Measurements from ENCODE around the gene RARA.
"Not testable (repeated sequence)": the region's sequence is repeated elsewhere in the genome, so short reads cannot be mapped to it uniquely, and the experiment has no call there.

RARA gene

DNA sequence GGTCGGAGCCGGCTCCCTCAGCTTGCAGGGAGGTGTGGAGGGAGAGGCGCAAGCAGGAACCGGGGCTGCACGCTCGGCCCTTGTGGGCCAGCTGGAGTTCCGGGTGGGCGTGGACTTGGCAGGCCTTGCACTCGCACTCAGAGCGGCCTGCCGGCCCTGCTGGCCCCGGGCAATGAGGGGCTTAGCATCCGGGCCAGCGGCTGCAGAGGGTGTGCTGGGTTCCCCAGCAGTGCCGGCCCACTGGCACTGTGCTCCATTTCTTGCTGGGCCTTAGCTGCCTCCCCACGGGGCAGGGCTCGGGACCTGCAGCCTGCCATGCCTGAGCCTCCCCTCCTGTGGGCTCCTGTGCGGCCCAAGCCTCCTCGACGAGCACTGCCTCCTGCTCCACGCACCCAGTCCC, 66.8 kb downstream of the RARA start:
- DNase-seq (ENCODE audit: low spot score), result not testable (repeated sequence)

DNA sequence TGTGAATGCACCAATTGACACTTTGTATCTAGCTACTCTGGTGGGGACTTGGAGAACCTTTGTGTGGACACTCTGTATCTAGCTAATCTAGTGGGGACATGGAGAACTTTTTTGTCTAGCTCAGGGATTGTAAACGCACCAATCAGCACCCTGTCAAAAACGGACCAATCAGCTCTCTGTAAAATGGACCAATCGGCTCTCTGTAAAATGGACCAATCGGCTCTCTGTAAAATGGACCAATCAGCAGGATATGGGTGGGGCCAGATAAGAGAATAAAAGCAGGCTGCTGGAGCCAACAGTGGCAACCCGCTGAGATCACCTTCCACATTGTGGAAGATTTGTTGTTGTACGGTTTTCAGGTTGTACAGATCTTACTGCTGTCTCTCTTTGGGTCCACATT, 67.6 kb downstream of the RARA start:
- not testable (repeated sequence) for DNase-seq (ENCODE audit: low spot score)

DNA sequence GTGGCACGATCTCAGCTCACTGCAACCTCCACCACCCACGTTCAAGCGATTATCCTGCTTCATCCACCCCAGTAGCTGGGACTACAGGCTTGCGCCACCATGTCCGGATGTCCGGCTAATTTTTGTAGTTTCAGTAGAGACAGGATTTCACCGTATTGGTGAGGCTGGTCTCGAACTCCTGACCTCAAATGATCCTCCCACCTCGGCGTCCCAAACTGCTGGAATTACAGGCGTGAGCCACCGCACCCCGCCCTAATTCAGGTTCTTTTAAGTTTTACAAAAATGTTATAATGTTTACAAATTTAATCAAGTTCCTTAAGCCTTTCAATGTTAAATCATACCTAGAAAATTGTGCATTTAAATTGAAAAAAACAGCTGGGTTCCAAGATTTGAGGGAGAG, 68.9 kb downstream of the RARA start:
- DNase-seq (ENCODE audit: low spot score), result no peak

DNA sequence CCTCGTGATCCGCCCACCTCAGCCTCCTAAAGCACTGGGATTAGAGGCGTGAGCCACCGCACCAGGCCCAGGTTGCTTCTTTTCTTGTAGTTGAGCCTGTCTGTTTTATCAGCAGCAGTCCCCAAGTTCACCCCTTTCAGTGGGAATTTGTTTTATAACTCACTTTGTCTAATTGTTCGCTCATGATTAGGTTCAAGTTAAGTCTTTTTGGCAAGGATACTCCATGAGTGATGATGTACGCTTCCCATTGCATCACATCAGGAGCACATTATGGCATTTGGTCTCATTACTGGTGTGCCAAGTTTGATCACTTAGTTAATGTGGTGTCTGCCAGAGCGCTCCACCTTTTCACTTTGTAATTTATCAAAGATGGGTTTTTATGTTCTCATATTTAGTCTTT, 70.0 kb downstream of the RARA start:
- DNase-seq (ENCODE audit: low spot score), result no peak

DNA sequence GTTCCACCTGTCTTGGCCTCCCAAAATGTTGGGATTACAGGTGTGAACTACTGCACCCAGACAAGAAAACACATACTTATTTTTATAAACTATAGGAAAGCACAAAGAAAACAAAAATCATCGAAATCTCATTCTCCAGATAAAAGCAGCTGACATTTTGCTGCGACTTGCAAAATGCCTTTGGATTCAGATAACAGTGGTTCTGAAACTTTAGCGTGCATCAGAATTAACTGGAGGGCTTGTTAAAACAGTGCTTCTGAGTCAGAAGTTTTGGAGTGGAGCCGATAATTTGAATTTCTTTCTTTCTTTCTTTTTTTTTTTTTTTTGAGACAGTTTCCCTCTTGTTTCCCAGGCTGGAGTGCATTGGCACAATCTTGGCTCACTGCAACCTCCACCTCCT, 73.3 kb downstream of the RARA start:
- no peak for DNase-seq (ENCODE audit: low spot score)

DNA sequence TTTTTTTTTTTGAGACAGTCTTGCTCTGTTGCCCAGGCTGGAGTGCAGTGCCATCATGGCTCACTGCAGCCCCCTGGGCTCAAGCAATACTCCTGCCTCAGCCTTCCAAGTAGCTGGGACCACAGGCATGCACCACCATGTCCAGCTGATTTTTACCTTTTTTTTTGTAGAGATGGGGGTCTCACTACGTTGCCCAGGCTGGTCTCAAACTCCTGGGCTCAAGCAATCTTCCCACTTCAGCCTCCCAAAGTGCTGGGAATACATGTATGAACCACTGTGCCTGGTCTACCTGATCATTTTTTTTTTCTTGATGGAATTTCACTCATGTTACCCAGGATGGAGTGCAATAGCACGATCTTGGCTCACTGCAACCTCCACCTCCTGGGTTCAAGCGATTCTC, 77.6 kb downstream of the RARA start:
- DNase-seq (ENCODE audit: low spot score), result not testable (repeated sequence)

DNA sequence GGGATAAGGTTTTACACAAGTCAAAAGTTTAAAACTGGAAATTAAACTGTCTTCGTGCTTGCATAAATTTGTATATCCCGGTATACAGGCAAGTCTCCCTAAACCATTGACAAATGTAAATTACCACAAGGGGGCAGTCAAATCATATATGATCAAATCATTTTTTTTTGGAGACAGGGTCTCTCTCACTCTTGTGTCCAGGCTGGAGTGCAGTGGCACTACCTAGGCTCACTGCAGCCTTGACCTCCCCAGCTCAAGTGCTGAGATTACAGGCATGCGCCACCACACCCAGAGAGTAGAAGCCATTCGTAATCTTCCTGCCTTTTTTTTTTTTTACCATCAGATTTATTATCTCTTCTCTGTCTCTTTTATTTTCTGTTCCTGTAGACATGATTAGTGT, 90.2 kb downstream of the RARA start:
- peak; percentile 43 for DNase-seq (ENCODE audit: low spot score)

DNA sequence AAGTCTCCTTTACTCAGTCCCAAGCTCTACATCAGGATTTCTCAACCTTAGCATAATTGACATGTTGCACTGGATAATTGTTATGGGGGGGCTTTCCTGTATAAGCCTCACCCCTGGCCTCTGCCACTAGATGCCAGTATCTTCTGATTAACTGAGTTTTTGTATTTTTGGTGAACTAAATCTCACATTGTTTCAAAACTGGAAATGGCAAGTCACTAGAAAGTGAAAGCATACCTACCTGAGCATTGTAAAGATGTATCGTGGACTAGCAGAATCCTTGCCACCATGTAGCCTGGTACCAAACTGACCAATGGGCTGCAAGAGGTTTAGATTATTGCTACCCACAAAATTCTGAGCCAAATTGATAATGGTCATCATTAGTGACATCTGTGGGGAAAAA, 93.7 kb downstream of the RARA start:
- no peak for DNase-seq (ENCODE audit: low spot score)

DNA sequence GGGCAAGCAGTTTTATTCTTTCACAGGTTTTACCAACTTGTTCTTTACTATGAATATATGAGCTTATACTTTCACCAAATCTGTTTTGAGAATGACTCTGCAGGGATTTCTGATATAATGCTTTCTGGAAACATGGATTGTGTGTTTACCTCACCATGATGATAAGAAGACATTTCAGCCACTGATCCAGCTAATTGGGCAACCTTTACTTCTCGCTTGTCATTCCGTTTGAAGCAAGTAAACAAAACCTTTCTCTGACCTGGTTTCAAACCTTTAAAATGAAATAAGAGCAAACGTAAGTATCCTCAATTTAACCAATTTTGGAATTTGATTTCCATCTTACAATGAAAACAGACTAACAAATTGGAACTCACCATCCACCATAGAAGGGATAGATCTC, 95.0 kb downstream of the RARA start:
- DNase-seq (ENCODE audit: low spot score), result no peak

All from germinal center (tissue), 1 donor.